Spleen (tissue), 11 donors: ENCODE measurements around the gene CEP135. TPM values are rescaled to one million over a fixed set of nuclear protein-coding genes. Genes with fewer than 3 reads are reported as not detected.

Experiments
- DNase-seq: peaks from one replicate; pipeline ENCODE4 v3.0.0-alpha.2; 2020
- H3K27ac ChIP-seq, 8 donors: fragments of 200-600 bp; sonication (generic) in 7 of 8; 1 replicate in 4 of 8; 2 replicates in 4 of 8; pipeline versions ENCODE4 v1.5.0 to v1.8.0; 2016 to 2021; ENCODE audit warnings: inconsistent platforms in 4 of 8, mild to moderate bottlenecking in 4 of 8, moderate library complexity in 1 of 8
- H3K27me3 ChIP-seq, 7 donors: fragments of 200-600 bp; sonication (generic) in 6 of 7; replicated peaks in 1 of 7; 1 replicate in 4 of 7; 2 replicates in 3 of 7; pipeline versions ENCODE4 v1.5.0 to v1.8.0; 2016 to 2021; ENCODE audit warnings: inconsistent platforms in 3 of 7, mild to moderate bottlenecking in 1 of 7
- H3K36me3 ChIP-seq, 6 donors: fragments of 200-600 bp; sonication (generic) in 5 of 6; 1 replicate in 4 of 6; 2 replicates in 2 of 6; pipeline versions ENCODE4 v1.5.0 to v1.8.0; 2016 to 2021; ENCODE audit warnings: inconsistent platforms in 2 of 6
- H3K4me1 ChIP-seq, 6 donors: fragments of 200-600 bp; sonication (generic) in 5 of 6; 1 replicate in 3 of 6; 2 replicates in 3 of 6; pipeline versions ENCODE4 v1.5.0 to v1.8.0; 2016 to 2021; ENCODE audit warnings: inconsistent platforms in 3 of 6
- H3K4me3 ChIP-seq, 8 donors: fragments of 200-600 bp; sonication (generic) in 7 of 8; 1 replicate in 4 of 8; 2 replicates in 4 of 8; pipeline versions ENCODE4 v1.5.0 to v1.8.0; 2016 to 2021; ENCODE audit warnings: inconsistent platforms in 4 of 8, mild to moderate bottlenecking in 4 of 8, moderate library complexity in 2 of 8
- H3K9me3 ChIP-seq, 8 donors: fragments of 200-600 bp; sonication (generic) in 7 of 8; 1 replicate in 4 of 8; 2 replicates in 4 of 8; pipeline versions ENCODE4 v1.5.0 to v1.8.0; 2016 to 2021; ENCODE audit warnings: inconsistent platforms in 4 of 8
- CTCF ChIP-seq, 11 experiments: fragments of 200-600 bp in 7 of 11; fragments of 450-650 bp in 4 of 11; sonication (generic) in 4 of 11; IDR thresholded peaks in 8 of 11; conservative IDR thresholded peaks in 3 of 11; 1 replicate in 7 of 11; 2 replicates in 4 of 11; pipeline versions ENCODE4 v1.4.0 to v1.8.0; 2016 to 2021; ENCODE audit warnings: antibody characterized with exemption in 11 of 11, inconsistent platforms in 4 of 11, mild to moderate bottlenecking in 1 of 11
- POLR2A ChIP-seq, 3 donors: fragments of 450-650 bp; IDR thresholded peaks; one replicate each; pipeline ENCODE4 v1.5.1; 2017; ENCODE audit warnings: antibody characterized with exemption in 3 of 3, mild to moderate bottlenecking in 1 of 3
- POLR2AphosphoS5 ChIP-seq, 3 donors: sonication (generic); formaldehyde crosslinking; IDR thresholded peaks; one replicate each; pipeline ENCODE4 v1.5.1; 2017; ENCODE audit warnings: antibody characterized with exemption in 3 of 3
- WGBS, 5 donors: extraction: QIAGEN DNeasy Blood & Tissue Kit in 3 of 5; methylation state at CpG; one replicate each; pipeline versions ENCODE4 v1.1.5 to v1.1.7; 2013 to 2018; 5-methylcytosine and 5-hydroxymethylcytosine counted together
- intact Hi-C: fragments of 100-400 bp; cut with DNase I; formaldehyde crosslinking; loops from one replicate; pipeline ENCODE4 v1.15.0; 2023; ENCODE audit warnings: low total_unique reads
- polyA plus RNA-seq, 3 donors: library from polyadenylated mRNA; stranded (reverse); fragments of 200-250 nt; gene quantifications; one replicate each; pipeline ENCODE4 v1.2.1, GENCODE V29; 2013
- total RNA-seq, 7 donors: library from RNA; depleted of rRNA in 3 of 7; stranded (reverse); fragments of >200 nt in 3 of 7; fragmentation: NEBNext Ultra II Directional in 4 of 7; extraction: Animal tissue kit (Norgen Biotek cat#: 25700) in 4 of 7; gene quantifications; one replicate each; pipeline versions ENCODE4 v1.1.0 to v1.2.1, GENCODE V29; 2016 to 2021
- donor health status: healthy with polysubstance abuse.
- donor health status: DM: no; HTN: no; CAD: no; lungs with moderate emphysema.
- donor health status: DM: no; HTN: no; CAD: no.
- donor health status: Bipolar disorder and iron deficiency.
- donor health status: healthy.
- donor health status: DM: no; HTN: no; CAD: no.
- donor health status: DM: yes; HTN: yes; CAD: no.

CEP135 gene
- total and polyA plus RNA-seq, 10 donors, result 2.7 to 21.5 (median 14.2) TPM

GRCh38 chr4:56055027-56055977 is 106.6 kb downstream of the CEP135 start:
- Histone ChIP-seq H3K9me3 (no peaks in the 10 kb centered on the region), H3K36me3 (no peaks in the 10 kb centered on the region), H3K27me3 (peaks cover 0 to 22% (median 13%) of the 10 kb centered on the region in 7 donors), H3K4me1 (peaks cover 0 to 4% (median 0%) of the 10 kb centered on the region in 6 donors), H3K4me3 (no peak overlapping the region), H3K27ac (no peak overlapping the region)
- intact Hi-C loops, result no loop called here
- no peak for DNase-seq
- 63 to 71% (median 68%) methylated on average over 8 of the region's 8 CpGs for whole genome bisulfite sequencing, 5 donors
- TF ChIP-seq POLR2A (IDR thresholded peaks at IDR 0.05) (no peak), POLR2AphosphoS5 (IDR thresholded peaks at IDR 0.05) (no peak), CTCF (IDR thresholded peaks at IDR 0.05 in 8 of 11, conservative IDR thresholded peaks at IDR 0.05 in 3 of 11) (no peak)

- H3K4me3 ChIP-seq, result no peak overlapping the region
- peaks cover 0 to 15% (median 9%) of the 10 kb centered on the region in 7 donors for H3K27me3 ChIP-seq
- WGBS, 5 donors, result 59 to 94% (median 79%) methylated on average over 1 of the region's 1 CpG
- H3K4me1 ChIP-seq, result no peaks in the 10 kb centered on the region
- TF ChIP-seq POLR2A (IDR thresholded peaks at IDR 0.05) (no peak), CTCF (IDR thresholded peaks at IDR 0.05 in 8 of 11, conservative IDR thresholded peaks at IDR 0.05 in 3 of 11) (no peak), POLR2AphosphoS5 (IDR thresholded peaks at IDR 0.05) (no peak)
- intact Hi-C loops, result no loop called here
- DNase-seq, result no peak
- H3K27ac ChIP-seq, result no peak overlapping the region
- no peaks in the 10 kb centered on the region for H3K36me3 ChIP-seq
- H3K9me3 ChIP-seq, result no peaks in the 10 kb centered on the region
These were observed 107.2 kb downstream of the CEP135 start for GRCh38 chr4:56055991-56056390.

GRCh38 chr4:56058555-56058954 is 109.8 kb downstream of the CEP135 start:
- WGBS, 5 donors, result 83 to 94% (median 89%) methylated on average over 2 of the region's 2 CpGs
- no peaks in the 10 kb centered on the region for H3K36me3 ChIP-seq
- H3K27ac ChIP-seq, result no peak overlapping the region
- DNase-seq, result no peak
- peaks cover 0 to 5% (median 0%) of the 10 kb centered on the region in 7 donors for H3K27me3 ChIP-seq
- intact Hi-C loops, result no loop called here
- no peaks in the 10 kb centered on the region for H3K9me3 ChIP-seq
- TF ChIP-seq POLR2A (IDR thresholded peaks at IDR 0.05), result no peak
- TF ChIP-seq CTCF (IDR thresholded peaks at IDR 0.05 in 8 of 11, conservative IDR thresholded peaks at IDR 0.05 in 3 of 11), result no peak
- no peak for TF ChIP-seq POLR2AphosphoS5 (IDR thresholded peaks at IDR 0.05)
- no peak overlapping the region for H3K4me3 ChIP-seq
- no peaks in the 10 kb centered on the region for H3K4me1 ChIP-seq

GRCh38 chr4:56060036-56060435 is 111.3 kb downstream of the CEP135 start:
- Histone ChIP-seq H3K27me3 (no peaks in the 10 kb centered on the region), H3K36me3 (no peaks in the 10 kb centered on the region), H3K4me1 (no peaks in the 10 kb centered on the region), H3K4me3 (no peak overlapping the region), H3K9me3 (no peaks in the 10 kb centered on the region), H3K27ac (no peak overlapping the region)
- intact Hi-C loops, result no loop called here
- DNase-seq, result no peak
- WGBS, 5 donors, result 76 to 87% (median 80%) methylated on average over 7 of the region's 7 CpGs
- TF ChIP-seq POLR2AphosphoS5 (IDR thresholded peaks at IDR 0.05) (no peak), POLR2A (IDR thresholded peaks at IDR 0.05) (no peak), CTCF (IDR thresholded peaks at IDR 0.05 in 8 of 11, conservative IDR thresholded peaks at IDR 0.05 in 3 of 11) (no peak)
